Measurements from ENCODE around the gene TYMP.

- TF ChIP-seq EZH2 (IDR thresholded peaks at IDR 0.05) (no peak), POLR2AphosphoS5 (IDR thresholded peaks at IDR 0.05; ENCODE audit: borderline replicate concordance, low read depth, low read length) (no peak), FOXP2 (optimal IDR thresholded peaks at IDR 0.05; ENCODE audit: control extremely low read depth, extremely low read length, insufficient read depth) (no peak)
These were observed 23.8 kb downstream of the TYMP start for GRCh38 chr22:50505776-50506610.
